Measurements from ENCODE around the gene RARB. TPM values are rescaled to one million over a fixed set of nuclear protein-coding genes. Genes with fewer than 3 reads are reported as not detected.

Gene RARB
- total RNA-seq, 1 experiment from 2014 or later, result 2.0 TPM

GRCh38 chr3:25462495-25462894 lies 34.4 kb downstream of the RARB start:
- H3K4me3 ChIP-seq (ENCODE audit: insufficient read depth, low read depth, low read length), result no peak overlapping the region
- H3K27me3 ChIP-seq (ENCODE audit: control insufficient read depth, insufficient read depth, low read length), result no peaks in the 10 kb centered on the region
- DNase-seq, result no peak
- H3K36me3 ChIP-seq (replicated peaks; ENCODE audit: control insufficient read depth, insufficient read depth, low read length), result no peaks in the 10 kb centered on the region

- Histone ChIP-seq H3K36me3 (replicated peaks; ENCODE audit: control insufficient read depth, insufficient read depth, low read length) (no peaks in the 10 kb centered on the region), H3K27me3 (ENCODE audit: control insufficient read depth, insufficient read depth, low read length) (no peaks in the 10 kb centered on the region), H3K4me3 (ENCODE audit: insufficient read depth, low read depth, low read length) (no peak overlapping the region)
- DNase-seq, result no peak
Measured at GRCh38 chr3:25463836-25464418, 35.9 kb downstream of the RARB start.

GRCh38 chr3:25465266-25465860 lies 37.3 kb downstream of the RARB start:
- Histone ChIP-seq H3K27me3 (ENCODE audit: control insufficient read depth, insufficient read depth, low read length) (no peaks in the 10 kb centered on the region), H3K4me3 (ENCODE audit: insufficient read depth, low read depth, low read length) (no peak overlapping the region), H3K36me3 (replicated peaks; ENCODE audit: control insufficient read depth, insufficient read depth, low read length) (no peaks in the 10 kb centered on the region)
- no peak for DNase-seq

GRCh38 chr3:25468866-25469319 lies 40.8 kb downstream of the RARB start:
- no peaks in the 10 kb centered on the region for H3K36me3 ChIP-seq (replicated peaks; ENCODE audit: control insufficient read depth, insufficient read depth, low read length)
- H3K4me3 ChIP-seq (ENCODE audit: insufficient read depth, low read depth, low read length), result no peak overlapping the region
- DNase-seq, result no peak
- no peaks in the 10 kb centered on the region for H3K27me3 ChIP-seq (ENCODE audit: control insufficient read depth, insufficient read depth, low read length)

GRCh38 chr3:25469558-25469957 lies 41.5 kb downstream of the RARB start:
- H3K36me3 ChIP-seq (replicated peaks; ENCODE audit: control insufficient read depth, insufficient read depth, low read length), result no peaks in the 10 kb centered on the region
- H3K4me3 ChIP-seq (ENCODE audit: insufficient read depth, low read depth, low read length), result no peak overlapping the region
- DNase-seq, result no peak
- no peaks in the 10 kb centered on the region for H3K27me3 ChIP-seq (ENCODE audit: control insufficient read depth, insufficient read depth, low read length)

- Histone ChIP-seq H3K36me3 (replicated peaks; ENCODE audit: control insufficient read depth, insufficient read depth, low read length) (no peaks in the 10 kb centered on the region), H3K27me3 (ENCODE audit: control insufficient read depth, insufficient read depth, low read length) (no peaks in the 10 kb centered on the region), H3K4me3 (ENCODE audit: insufficient read depth, low read depth, low read length) (no peak overlapping the region)
- DNase-seq, result no peak
Measured at GRCh38 chr3:25471081-25471768, 43.2 kb downstream of the RARB start.

- Histone ChIP-seq H3K36me3 (replicated peaks; ENCODE audit: control insufficient read depth, insufficient read depth, low read length) (no peaks in the 10 kb centered on the region), H3K27me3 (ENCODE audit: control insufficient read depth, insufficient read depth, low read length) (no peaks in the 10 kb centered on the region), H3K4me3 (ENCODE audit: insufficient read depth, low read depth, low read length) (no peak overlapping the region)
- no peak for DNase-seq
Measured at GRCh38 chr3:25472153-25472552, 44.1 kb downstream of the RARB start.

- no peak overlapping the region for H3K4me3 ChIP-seq (ENCODE audit: insufficient read depth, low read depth, low read length)
- no peaks in the 10 kb centered on the region for H3K27me3 ChIP-seq (ENCODE audit: control insufficient read depth, insufficient read depth, low read length)
- no peak for DNase-seq
- H3K36me3 ChIP-seq (replicated peaks; ENCODE audit: control insufficient read depth, insufficient read depth, low read length), result no peaks in the 10 kb centered on the region
Measured at GRCh38 chr3:25472731-25473130, 44.7 kb downstream of the RARB start.

- DNase-seq, result no peak
- Histone ChIP-seq H3K4me3 (ENCODE audit: insufficient read depth, low read depth, low read length) (no peak overlapping the region), H3K27me3 (ENCODE audit: control insufficient read depth, insufficient read depth, low read length) (no peaks in the 10 kb centered on the region), H3K36me3 (replicated peaks; ENCODE audit: control insufficient read depth, insufficient read depth, low read length) (no peaks in the 10 kb centered on the region)
Measured at GRCh38 chr3:25473246-25473645, 45.2 kb downstream of the RARB start.

GRCh38 chr3:25474052-25474451 lies 46.0 kb downstream of the RARB start:
- Histone ChIP-seq H3K27me3 (ENCODE audit: control insufficient read depth, insufficient read depth, low read length) (no peaks in the 10 kb centered on the region), H3K36me3 (replicated peaks; ENCODE audit: control insufficient read depth, insufficient read depth, low read length) (no peaks in the 10 kb centered on the region), H3K4me3 (ENCODE audit: insufficient read depth, low read depth, low read length) (no peak overlapping the region)
- no peak for DNase-seq

- Histone ChIP-seq H3K36me3 (replicated peaks; ENCODE audit: control insufficient read depth, insufficient read depth, low read length) (no peaks in the 10 kb centered on the region), H3K4me3 (ENCODE audit: insufficient read depth, low read depth, low read length) (no peak overlapping the region), H3K27me3 (ENCODE audit: control insufficient read depth, insufficient read depth, low read length) (no peaks in the 10 kb centered on the region)
- DNase-seq, result no peak
Measured at GRCh38 chr3:25476639-25477038, 48.6 kb downstream of the RARB start.

- H3K4me3 ChIP-seq (ENCODE audit: insufficient read depth, low read depth, low read length), result no peak overlapping the region
- no peaks in the 10 kb centered on the region for H3K36me3 ChIP-seq (replicated peaks; ENCODE audit: control insufficient read depth, insufficient read depth, low read length)
- DNase-seq, result no peak
- no peaks in the 10 kb centered on the region for H3K27me3 ChIP-seq (ENCODE audit: control insufficient read depth, insufficient read depth, low read length)
Measured at GRCh38 chr3:25478211-25478757, 50.2 kb downstream of the RARB start.

GRCh38 chr3:25478964-25479726 lies 51.1 kb downstream of the RARB start:
- no peaks in the 10 kb centered on the region for H3K36me3 ChIP-seq (replicated peaks; ENCODE audit: control insufficient read depth, insufficient read depth, low read length)
- no peak overlapping the region for H3K4me3 ChIP-seq (ENCODE audit: insufficient read depth, low read depth, low read length)
- no peaks in the 10 kb centered on the region for H3K27me3 ChIP-seq (ENCODE audit: control insufficient read depth, insufficient read depth, low read length)
- no peak for DNase-seq

- no peaks in the 10 kb centered on the region for H3K36me3 ChIP-seq (replicated peaks; ENCODE audit: control insufficient read depth, insufficient read depth, low read length)
- no peak overlapping the region for H3K4me3 ChIP-seq (ENCODE audit: insufficient read depth, low read depth, low read length)
- H3K27me3 ChIP-seq (ENCODE audit: control insufficient read depth, insufficient read depth, low read length), result no peaks in the 10 kb centered on the region
Measured at GRCh38 chr3:25479727-25480010, 51.6 kb downstream of the RARB start.

GRCh38 chr3:25480811-25481210 lies 52.7 kb downstream of the RARB start:
- no peaks in the 10 kb centered on the region for H3K36me3 ChIP-seq (replicated peaks; ENCODE audit: control insufficient read depth, insufficient read depth, low read length)
- no peaks in the 10 kb centered on the region for H3K27me3 ChIP-seq (ENCODE audit: control insufficient read depth, insufficient read depth, low read length)
- no peak overlapping the region for H3K4me3 ChIP-seq (ENCODE audit: insufficient read depth, low read depth, low read length)
- DNase-seq, result no peak

More at GRCh38 chr3:25479727-25480010, 51.6 kb downstream of the RARB start:
- no peak for DNase-seq

All from H7 (cell line).